GM12864 (cell line): ENCODE data around the gene MATN4.
"Not testable (repeated sequence)": the region's sequence is repeated elsewhere in the genome, so short reads cannot be mapped to it uniquely, and the experiment has no call there.

Experiments
- DNase-seq: peaks from one replicate; pipeline ENCODE4 v3.0.0-alpha.2; 2011; ENCODE audit warnings: low read depth
- H3K4me3 ChIP-seq: 2 replicates; pipeline ENCODE4 v1.5.1; 2011; ENCODE audit warnings: mild to moderate bottlenecking, low read depth, low read length, control low read depth
- CTCF ChIP-seq: IDR thresholded peaks from 2 replicates; pipeline ENCODE4 v1.5.1; 2011; ENCODE audit warnings: low read depth, mild to moderate bottlenecking, moderate library complexity, low read length, control low read depth, inconsistent platforms; ENCODE audit errors: missing control alignments

MATN4 gene

GRCh38 chr20:45308117-45308778 is at the start of gene MATN4:
Gene MATN4, minus strand, starts transcription at chr20:45308299. Its CDS starts 2,717 bp downstream, at chr20:45305582.
- no peak for DNase-seq
- TF ChIP-seq CTCF: no peak
- H3K4me3 ChIP-seq: no peak within 1 kb of the TSS

GRCh38 chr20:45355209-45356084 is 47.3 kb upstream of the MATN4 start:
- TF ChIP-seq CTCF: no peak
- H3K4me3 ChIP-seq: no peak overlapping the region
- DNase-seq: no peak

- no peak for TF ChIP-seq CTCF
- no peak overlapping the region for H3K4me3 ChIP-seq
- no peak for DNase-seq
Measured at GRCh38 chr20:45354423-45355208, 46.5 kb upstream of the MATN4 start.

GRCh38 chr20:45353746-45354145 is 45.6 kb upstream of the MATN4 start:
- no peak overlapping the region for H3K4me3 ChIP-seq
- DNase-seq: no peak
- no peak for TF ChIP-seq CTCF

- DNase-seq: no peak
- TF ChIP-seq CTCF: no peak
Measured at GRCh38 chr20:45352729-45353128, 44.6 kb upstream of the MATN4 start.

GRCh38 chr20:45350795-45351194 is 42.7 kb upstream of the MATN4 start:
- not testable (repeated sequence) for DNase-seq, H3K4me3 ChIP-seq

More at GRCh38 chr20:45352729-45353128, 44.6 kb upstream of the MATN4 start:
- H3K4me3 ChIP-seq: no peak overlapping the region

GRCh38 chr20:45350217-45350616 is 42.1 kb upstream of the MATN4 start:
- DNase-seq: no peak
- no peak overlapping the region for H3K4me3 ChIP-seq
- TF ChIP-seq CTCF: no peak
